Measurements from ENCODE around the gene FAM83B.
"Not testable (repeated sequence)": the region's sequence is repeated elsewhere in the genome, so short reads cannot be mapped to it uniquely, and the experiment has no call there.

DNA sequence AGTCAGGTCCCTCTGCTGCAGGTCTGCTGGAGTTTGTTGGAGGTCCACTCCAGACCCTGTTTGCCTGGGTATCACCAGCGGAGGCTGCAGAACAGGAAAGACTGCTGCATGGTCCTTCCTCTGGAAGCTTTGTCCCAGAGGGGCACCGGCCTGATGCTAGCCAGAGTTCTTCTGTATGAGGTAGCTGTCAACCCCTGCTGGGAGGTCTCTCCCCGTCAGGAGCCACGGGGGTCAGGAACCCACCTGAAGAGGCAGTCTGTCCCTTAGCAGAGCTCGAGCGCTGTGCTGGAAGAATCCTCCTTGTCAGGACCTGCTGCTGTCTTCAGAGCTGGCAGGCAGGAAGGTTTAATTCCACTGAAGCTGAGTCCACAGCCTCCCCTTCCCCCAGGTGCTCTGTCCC is 22.3 kb upstream of the FAM83B start:
- TF ChIP-seq, protein P1, sequence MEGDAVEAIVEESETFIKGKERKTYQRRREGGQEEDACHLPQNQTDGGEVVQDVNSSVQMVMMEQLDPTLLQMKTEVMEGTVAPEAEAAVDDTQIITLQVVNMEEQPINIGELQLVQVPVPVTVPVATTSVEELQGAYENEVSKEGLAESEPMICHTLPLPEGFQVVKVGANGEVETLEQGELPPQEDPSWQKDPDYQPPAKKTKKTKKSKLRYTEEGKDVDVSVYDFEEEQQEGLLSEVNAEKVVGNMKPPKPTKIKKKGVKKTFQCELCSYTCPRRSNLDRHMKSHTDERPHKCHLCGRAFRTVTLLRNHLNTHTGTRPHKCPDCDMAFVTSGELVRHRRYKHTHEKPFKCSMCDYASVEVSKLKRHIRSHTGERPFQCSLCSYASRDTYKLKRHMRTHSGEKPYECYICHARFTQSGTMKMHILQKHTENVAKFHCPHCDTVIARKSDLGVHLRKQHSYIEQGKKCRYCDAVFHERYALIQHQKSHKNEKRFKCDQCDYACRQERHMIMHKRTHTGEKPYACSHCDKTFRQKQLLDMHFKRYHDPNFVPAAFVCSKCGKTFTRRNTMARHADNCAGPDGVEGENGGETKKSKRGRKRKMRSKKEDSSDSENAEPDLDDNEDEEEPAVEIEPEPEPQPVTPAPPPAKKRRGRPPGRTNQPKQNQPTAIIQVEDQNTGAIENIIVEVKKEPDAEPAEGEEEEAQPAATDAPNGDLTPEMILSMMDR (IDR thresholded peaks at IDR 0.05), result not testable (repeated sequence)
- not testable (repeated sequence) for TF ChIP-seq POLR2A (IDR thresholded peaks at IDR 0.05)
